B cell (primary cell): ENCODE results near the gene MOV10L1.

Experiments
- CTCF ChIP-seq: fragments of 200-600 bp; IDR thresholded peaks from one replicate; pipeline ENCODE4 v1.8.0; 2022; ENCODE audit warnings: antibody characterized with exemption, mild to moderate bottlenecking
- EZH2 ChIP-seq: IDR thresholded peaks from 2 replicates; pipeline ENCODE4 v1.6.1; 2012; ENCODE audit warnings: borderline replicate concordance, low read depth, mild to moderate bottlenecking, moderate library complexity, low read length; ENCODE audit not compliant: insufficient read depth, poor library complexity, severe bottlenecking

GRCh38 chr22:50078246-50078645 lies 11.6 kb upstream of the MOV10L1 start:
- TF ChIP-seq CTCF = no peak
- no peak for TF ChIP-seq EZH2
